Anterior cingulate cortex (tissue), 58 donors: ENCODE measurements around the gene KDM1A.
"Not testable (repeated sequence)": the region's sequence is repeated elsewhere in the genome, so short reads cannot be mapped to it uniquely, and the experiment has no call there.

Experiments used
- DNase-seq, 58 donors: peaks; one replicate each; lab custom pipeline; 2025; lab: John Stamatoyannopoulos, UW

Gene KDM1A

DNA sequence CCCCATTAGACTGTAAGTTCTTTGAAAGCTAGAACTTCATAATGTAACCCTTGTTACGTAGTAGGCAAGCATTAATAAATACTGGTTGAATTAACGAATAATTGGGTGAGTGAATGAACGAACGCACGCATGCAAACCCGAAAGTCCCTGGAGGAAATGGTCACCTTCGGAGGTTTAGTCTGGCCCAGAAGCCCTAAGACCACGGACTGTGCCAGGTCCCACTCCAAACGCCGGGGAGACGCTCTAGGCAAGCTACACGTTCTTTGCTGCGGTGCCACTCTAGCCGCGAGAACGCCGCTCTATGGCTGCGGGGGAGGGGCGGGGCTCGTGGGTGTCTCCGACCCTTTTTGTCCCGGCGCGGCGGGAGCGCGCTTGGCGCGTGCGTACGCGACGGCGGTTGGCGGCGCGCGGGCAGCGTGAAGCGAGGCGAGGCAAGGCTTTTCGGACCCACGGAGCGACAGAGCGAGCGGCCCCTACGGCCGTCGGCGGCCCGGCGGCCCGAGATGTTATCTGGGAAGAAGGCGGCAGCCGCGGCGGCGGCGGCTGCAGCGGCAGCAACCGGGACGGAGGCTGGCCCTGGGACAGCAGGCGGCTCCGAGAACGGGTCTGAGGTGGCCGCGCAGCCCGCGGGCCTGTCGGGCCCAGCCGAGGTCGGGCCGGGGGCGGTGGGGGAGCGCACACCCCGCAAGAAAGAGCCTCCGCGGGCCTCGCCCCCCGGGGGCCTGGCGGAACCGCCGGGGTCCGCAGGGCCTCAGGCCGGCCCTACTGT, at the start of gene KDM1A:
KDM1A (plus strand) TSS at position 375 of the 769 bp plus-strand sequence; CDS start at position 504, 129 bp downstream.
- DNase-seq: peak; percentile 74 to 98 (median 95)

DNA sequence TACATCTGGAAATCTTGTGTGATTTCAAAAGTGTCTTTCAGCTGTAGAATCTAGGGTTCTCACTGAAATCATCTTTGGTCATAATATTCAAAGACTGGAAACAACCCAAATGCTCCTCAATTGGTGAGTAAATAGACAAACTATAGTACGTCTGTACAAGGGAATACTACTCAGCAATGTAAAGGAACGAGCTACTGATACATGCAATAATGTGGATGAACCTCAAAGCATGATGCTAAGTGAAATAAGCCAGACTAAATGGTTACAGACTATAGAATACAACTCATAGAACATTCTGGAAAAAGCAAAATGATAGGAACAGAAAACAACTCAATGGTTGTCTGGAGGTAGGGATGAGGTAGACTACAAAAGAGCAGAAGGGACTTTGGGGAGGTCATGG, 49.2 kb upstream of the KDM1A start:
- DNase-seq: no peak

DNA sequence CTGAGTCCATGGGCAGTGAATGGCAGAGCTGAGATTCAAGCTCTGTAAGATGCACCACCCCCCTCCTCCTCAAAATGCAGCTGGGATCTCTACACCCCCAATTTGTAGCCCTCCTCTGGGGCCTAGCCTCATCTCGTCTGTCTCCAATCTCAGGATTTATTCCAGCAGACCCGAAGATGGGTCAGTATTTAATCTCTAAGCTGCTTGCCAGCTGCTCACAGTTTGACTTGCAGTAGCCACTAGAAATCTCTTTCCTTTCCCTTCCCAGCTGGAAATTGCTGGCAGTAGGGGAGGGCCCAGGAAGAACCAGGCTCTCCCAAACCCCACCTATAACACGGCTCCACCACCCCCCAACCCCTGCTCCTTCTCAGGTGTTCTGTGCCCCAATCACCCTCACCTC, 48.1 kb upstream of the KDM1A start:
- DNase-seq: no peak

DNA sequence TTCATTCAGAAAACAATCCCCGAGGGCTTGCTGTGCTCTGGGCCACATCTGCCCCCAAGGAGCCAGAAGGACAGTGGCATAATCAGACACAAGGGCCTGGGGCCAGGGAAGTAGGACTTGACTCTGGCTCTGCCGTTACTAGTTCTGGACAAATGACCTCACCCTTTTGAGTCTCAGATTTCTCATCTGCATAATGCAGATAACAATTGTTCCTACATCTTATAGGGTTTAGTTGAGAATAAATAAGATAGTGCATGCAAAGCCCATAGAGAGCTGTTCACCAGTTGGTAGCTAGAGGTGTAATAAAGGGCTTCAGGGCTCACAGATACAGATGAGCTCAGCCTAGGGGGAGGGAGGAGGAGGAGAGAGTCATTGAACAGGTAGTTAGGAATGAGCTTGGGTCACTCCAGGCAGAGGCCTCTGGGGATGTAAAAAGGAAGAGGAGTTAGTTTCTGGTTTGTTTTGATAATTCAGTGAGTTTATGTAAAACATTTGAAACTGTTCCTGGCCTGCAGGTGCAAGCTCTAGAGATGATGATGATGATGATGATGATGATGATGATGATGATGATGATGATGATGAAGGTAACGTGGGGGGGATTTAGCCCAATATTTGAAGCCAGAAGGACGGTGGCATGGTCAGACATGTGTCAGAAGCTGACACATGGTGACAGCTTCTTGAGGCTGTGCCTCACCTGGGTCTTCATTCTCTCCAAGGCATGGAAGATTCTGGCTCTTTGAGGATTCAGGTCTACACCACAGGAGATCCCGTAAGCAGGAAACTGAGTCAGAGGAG, 47.5 kb upstream of the KDM1A start:
- DNase-seq: no peak

DNA sequence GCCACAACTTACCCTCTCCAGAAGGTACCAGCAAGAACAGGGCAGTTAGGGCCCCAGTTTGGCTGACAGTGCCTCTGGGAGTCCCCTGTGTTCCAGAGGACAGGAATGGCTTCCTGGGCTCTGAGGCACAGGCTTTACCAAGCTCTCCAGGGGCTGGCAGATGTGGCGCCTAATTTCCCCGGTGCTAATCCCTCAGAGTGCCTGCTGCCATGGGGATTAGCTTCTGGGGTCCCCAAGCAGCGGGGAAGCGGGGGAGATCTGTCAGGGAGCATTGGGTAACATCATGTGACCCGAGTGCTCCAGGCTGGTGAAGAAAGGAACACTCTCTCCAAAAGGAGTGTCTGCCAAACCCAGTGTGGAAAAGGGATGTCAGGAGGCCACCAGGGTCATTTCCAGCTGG, 46.5 kb upstream of the KDM1A start, which contains the start of gene LACTBL1:
LACTBL1 (minus strand) TSS at position 107 of the 400 bp plus-strand sequence. CDS start 550 bp downstream, outside the sequence.
- no peak for DNase-seq

DNA sequence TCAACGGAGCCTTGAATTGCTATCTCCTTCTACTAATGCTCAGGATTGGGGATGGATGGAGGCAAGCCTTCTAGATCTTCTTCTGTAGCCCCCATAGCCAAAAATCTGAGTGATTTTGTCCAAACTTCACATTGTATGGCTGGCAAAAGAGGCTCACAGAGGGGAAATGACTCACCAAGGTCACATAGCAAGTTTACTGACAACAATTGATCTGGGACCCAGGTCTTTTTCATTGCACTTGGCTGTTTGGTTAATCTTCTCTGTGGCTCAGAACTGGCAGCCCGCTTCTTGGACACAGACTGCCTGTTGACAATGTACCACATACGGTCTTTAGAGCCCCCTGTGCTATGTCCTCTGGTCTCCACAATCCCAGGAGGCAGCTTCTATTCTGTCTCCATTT, 43.6 kb upstream of the KDM1A start:
- no peak for DNase-seq

DNA sequence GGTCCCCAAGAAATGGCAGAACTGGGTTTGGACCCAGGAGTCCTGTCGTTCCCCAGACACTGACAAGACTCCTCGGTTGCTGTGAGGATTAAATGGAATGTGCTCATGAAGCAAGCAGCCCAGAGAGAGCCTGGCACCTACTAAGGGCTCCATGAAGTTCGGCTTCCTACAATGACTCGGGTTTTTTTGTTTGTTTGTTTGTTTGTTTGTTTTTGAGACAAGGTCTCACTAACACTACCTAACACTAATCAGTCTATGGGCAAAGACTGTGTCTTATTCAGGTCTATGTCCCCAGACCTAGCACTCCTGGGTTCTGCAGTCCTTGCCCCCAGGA, 43.2 kb upstream of the KDM1A start:
- no peak for DNase-seq

DNA sequence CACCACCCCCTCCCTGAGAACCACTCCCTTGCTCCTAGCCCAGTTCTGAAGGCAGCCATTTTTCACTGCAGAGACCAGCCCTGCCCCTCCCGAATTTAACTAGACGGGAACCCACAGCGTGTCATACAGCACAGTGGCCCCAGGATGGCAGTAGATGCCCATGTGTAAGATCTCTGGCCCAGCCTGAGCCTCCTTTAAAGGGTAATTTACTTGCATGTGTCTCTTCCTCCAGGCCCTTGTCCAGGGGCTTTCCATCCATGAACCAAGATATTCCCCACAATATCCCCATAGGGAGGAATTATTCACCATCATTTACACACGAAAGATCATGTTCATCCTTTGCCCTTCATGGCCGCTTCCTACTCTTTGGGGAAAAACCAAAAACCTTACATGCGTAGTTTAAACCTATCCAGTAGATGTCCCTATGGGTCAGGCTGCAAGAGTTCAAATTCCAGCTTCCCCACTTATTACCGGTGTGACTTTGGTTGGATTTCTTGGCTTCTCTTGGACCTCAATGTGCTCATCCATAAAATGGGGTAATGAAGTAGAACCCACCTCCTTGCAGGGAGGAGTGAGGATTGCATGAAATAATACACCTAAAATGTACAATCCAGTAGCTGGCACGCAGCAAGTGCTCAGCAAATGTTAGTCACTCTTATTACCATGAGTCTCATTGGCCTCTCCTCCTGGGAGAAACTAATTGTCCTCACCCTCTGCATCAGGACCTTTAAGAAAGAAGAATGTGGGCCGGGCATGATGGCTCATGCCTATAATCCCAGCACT, 42.6 kb upstream of the KDM1A start:
- peak in 56 of 58 donors; percentile 2 to 79 (median 32) for DNase-seq

DNA sequence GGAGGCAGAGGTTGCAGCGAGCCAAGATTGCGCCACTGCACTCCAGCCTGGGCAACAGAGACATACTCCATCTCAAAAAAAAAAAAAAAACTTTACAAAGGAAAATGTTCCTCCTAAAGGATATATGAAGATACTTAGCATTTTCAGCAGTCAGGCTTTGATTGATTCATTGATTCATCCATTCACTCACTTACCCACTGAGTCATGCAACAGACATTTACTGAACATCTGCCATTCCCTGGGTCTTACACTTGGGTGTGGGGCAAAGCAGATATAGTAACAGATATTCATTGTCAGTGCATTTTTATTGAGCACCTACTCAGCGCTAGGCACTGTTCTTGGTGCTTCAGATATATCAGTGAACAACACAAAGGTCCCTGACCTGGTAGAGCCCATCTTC, 41.0 kb upstream of the KDM1A start:
- DNase-seq: no peak

DNA sequence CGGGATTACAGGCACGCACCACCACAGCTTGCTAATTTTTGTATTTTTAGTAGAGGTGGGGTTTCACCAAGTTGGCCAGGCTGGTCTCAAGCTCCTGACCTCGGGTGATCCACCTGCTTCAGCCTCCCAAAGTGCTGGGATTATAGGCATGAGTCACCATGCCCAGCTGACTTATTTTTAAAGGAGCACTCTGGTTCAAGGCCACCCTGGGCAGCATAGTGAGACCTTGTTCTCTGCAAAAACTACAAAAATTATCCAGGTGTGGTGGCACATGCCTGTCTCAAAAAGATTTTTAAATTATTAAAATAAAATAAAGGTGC, 38.8 kb upstream of the KDM1A start:
- DNase-seq: not testable (repeated sequence)

DNA sequence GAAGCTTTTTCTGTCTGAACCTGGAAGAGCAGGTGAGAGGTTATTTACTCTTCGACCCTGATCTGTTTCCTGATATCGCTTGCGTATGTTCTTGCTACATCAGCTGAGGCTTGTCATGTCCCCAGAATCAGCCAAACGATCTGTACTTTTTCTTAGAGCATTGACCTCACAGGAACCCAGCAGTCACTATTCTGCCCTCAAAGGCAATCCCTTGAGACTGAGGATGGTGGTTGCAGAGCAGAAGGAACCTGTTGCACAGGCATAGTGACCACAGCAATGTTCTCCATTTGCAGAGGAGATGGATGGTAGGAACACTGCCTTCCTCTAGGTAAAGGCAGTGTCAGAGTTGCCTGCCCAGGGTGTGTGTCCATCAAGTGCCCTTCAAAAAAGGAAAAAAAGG, 35.3 kb upstream of the KDM1A start:
- DNase-seq: no peak

DNA sequence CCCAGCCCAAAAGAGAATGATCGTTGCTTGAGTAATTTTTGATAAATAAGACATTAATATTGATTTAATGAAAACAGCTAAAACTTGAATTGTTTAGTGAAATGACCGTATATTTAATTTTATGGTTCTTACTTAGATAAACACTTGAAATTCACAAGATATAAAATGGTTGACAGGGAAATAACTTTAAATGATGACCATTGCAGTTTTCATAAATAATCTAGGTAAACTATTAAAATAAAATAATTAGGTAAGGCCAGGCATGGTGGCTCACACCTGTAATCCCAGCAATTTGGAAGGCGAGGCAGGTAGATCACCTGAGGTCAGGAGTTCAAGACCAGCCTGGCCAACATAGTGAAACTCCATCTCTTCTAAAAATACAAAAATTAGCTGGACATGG, 26.9 kb upstream of the KDM1A start:
- not testable (repeated sequence) for DNase-seq

DNA sequence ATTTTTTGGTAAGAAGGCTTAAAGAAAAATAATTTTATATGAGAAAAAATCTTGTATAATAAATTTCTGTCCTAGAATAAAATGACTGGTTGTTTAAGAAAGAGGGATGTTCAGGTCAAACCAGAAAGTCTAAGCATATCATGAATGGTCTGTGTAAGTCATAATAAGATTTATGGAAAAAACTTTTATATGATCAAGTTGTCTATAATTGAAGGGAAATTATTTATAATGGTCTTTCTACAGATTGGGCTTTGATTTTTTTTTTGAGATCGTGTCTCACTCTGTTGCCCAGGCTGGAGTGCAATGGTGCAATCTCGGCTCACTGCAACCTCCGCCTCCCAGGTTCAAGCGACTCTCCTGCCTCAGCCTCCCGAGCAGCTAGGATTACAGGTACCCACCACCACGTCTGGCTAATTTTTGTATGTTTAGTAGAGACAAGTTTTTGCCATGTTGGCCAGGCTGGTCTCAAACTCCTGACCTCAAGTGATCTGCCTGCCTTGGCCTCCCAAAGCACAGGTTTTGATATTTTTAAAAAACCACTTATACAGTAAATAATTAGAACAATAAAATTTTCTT, 26.0 kb upstream of the KDM1A start:
- not testable (repeated sequence) for DNase-seq

DNA sequence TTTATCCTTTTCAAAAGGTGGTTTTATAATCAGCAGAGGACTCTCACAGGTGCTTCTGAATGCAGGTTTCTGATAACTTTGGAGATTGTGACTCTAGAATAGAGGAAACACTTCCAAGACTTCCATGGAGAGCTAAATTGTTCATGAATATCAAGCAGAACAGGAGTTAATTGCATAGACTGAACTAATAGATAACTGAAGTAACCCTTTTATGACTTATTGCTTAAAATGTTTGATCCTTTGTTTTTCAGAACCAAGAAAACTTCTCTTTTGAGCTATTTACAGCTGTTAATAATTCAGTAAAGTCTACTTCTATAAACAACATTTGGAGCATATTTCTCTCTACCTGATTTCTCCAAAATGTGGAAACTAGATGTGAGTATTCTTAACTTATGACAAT, 23.5 kb upstream of the KDM1A start:
- DNase-seq: no peak

DNA sequence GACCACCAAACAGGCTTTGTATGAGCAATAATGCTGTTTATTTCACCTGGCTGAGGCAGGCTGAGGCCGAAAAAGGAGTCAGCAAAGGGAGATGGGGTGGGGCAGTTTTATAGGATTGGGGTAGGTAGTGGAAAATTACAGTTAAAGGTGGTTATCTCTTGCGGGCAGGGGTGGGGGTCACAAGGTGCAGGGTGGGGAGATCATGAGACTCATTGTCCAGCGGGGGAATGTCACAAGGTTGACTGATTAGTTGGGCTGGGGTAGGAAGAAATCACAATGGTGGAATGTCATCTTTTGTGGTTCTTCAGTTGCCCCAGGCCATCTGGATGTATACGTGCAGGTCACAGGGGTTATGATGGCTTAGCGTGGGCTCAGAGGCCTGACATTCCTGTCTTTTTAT, 21.7 kb upstream of the KDM1A start:
- not testable (repeated sequence) for DNase-seq

DNA sequence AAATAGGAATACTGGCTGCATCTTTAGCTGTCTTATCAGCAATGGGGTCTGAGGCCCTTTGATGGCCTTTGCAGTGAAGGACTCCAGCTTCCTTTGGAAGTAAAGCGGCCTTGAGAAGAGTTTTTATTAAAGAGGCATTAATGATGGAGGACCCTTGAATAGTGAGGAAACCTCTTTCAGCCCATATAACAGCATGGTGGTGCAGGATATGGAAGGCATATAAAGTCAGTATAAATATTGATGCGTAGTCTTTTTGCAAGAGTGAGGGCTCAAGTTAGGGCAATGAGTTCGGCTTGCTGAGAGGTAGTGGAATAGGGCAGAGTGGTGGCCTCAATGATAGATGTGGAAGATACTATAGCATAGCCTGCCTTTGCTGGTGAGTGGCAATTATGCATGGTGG, 19.1 kb upstream of the KDM1A start:
- not testable (repeated sequence) for DNase-seq

DNA sequence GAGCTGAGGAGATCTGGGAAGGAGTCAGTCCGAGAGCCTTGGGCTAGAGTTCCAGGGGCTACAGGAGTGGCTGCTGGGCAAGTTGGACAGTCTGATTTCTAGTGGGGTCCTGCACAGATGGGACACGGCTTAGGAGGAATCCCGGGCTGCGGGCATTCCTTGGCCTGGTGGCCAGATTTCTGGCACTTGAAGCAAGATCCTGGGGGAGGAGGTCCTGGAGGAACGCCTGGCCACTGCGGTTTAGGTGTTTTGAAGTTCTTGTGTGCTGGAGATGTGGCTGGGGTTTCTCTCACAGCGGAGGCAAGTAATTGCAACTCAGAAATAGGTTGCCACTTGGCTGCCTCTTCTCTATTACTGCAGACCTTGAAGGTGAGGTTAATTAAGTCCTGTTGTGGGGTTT, 17.1 kb upstream of the KDM1A start:
- not testable (repeated sequence) for DNase-seq

DNA sequence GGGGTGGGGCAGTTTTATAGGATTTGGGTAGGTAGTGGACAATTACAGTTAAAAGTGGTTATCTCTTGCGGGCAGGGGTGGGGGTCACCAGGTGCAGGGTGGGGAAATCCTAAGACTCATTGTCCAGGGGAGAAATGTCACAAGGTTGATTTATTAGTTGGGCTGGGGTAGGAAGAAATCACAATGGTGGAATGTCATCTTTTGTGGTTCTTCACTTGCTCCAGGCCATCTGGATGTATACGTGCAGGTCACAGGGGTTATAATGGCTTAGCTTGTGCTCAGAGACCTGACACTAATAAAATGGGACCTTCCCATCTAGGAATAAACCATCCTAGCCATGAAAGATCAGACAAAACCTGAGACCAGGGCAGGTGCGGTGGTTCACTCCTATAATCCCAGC, 15.2 kb upstream of the KDM1A start:
- DNase-seq: no peak

DNA sequence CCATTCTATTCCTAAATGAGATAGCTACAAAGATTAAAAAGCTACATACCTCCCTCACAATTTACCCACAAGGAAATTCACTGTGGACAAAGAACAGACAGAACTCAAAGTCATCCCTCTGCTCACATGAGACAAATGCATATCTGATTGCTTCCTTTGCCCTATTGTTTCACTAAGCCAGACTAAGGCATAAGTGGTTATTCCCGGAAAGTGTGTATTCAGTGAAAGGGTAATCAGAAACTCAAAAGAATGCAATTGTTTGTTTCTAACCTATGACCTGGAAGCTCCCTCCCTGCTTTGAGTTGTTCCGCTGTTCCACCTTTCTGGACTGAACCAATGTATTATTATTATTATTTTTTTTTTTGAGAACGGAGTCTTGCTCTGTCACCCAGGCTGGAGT, 14.5 kb upstream of the KDM1A start:
- DNase-seq: not testable (repeated sequence)

DNA sequence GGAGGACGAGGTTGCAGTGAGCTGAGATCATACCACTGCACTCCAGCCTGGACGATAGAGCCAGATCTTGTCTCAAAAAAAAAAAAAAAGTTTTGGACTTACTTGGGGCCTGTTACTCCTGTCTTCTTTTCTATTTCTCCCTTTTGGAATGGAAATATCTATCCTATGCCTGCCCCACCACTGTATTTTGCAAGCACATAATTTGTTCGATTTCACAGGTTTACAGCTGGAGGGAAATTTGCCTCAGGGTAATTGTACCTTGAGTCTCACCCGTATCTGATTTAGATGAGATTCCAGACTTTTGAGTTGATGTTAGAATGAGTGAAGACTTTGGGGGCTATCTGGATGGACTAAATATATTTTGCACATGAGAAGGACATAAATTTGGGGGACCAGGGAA, 12.2 kb upstream of the KDM1A start:
- no peak for DNase-seq

DNA sequence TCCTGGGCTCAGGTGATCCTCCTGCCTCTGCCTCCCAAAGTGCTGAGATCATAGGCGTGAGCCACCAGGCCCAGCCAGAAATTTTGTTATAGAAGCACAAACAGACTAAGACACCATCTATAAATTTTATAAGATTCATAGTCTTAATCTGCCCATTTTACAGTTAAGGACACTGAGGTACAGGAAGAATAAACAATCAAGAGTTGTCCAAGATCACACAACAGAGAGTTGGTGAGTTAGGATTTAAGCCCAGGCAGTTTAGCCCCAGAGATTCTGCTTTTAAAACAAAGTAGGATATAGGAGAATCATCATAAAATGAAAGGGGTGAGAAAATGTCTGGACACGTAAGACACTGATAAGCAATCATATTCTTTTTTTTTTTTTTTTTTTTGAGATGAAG, 10.4 kb upstream of the KDM1A start:
- no peak for DNase-seq
